IMR-90 (cell line): ENCODE data around the gene KDM2A. TPM values are rescaled to one million over a fixed set of nuclear protein-coding genes. Genes with fewer than 3 reads are reported as not detected.

Experiments
- ATAC-seq: fragments of 200-7000 bp; cut with Tn5 transposase; 2 replicates; pipeline ENCODE4 v1.9.1; 2020; ENCODE audit warnings: low read depth, mild to moderate bottlenecking, moderate library complexity
- BruUV-seq: library from RNA; stranded (reverse); fragments of 400-500 nt; replicated peaks from 2 replicates; lab custom pipeline; 2021; lab: Mats Ljungman, UMichigan
- CTCF ChIA-PET: fragments of 300-600 bp; formaldehyde crosslinking; extraction: SDS; loops from one replicate; lab custom pipeline; 2021; ENCODE audit warnings: antibody characterized with exemption; lab: Yijun Ruan, JAX
- POLR2A ChIA-PET: fragments of 300-600 bp; sonication (Branson Sonifier 250); formaldehyde crosslinking; loops from one replicate; lab custom pipeline; 2022; ENCODE audit warnings: antibody characterized with exemption; ENCODE audit not compliant: unreplicated experiment; lab: Charles Lee
- DNase-seq: peaks from one replicate; pipeline ENCODE4 v3.0.0; 2013
- H2AFZ ChIP-seq: replicated peaks from 2 replicates; pipeline ENCODE3; 2013; ENCODE audit warnings: low read length, mild to moderate bottlenecking; ENCODE audit not compliant: poor library complexity
- H2AK5ac ChIP-seq: 2 replicates; pipeline ENCODE4 v1.6.1; 2013; ENCODE audit warnings: low read depth, low read length, inconsistent platforms
- H2AK9ac ChIP-seq: replicated peaks from 2 replicates; pipeline ENCODE3; 2013; ENCODE audit warnings: mild to moderate bottlenecking, low read depth, low read length, moderate library complexity; ENCODE audit not compliant: poor library complexity
- H2BK120ac ChIP-seq: 2 replicates; pipeline ENCODE4 v1.6.1; 2013; ENCODE audit warnings: low read depth, low read length, inconsistent platforms
- H2BK15ac ChIP-seq: 3 replicates; pipeline ENCODE4 v1.6.1; 2013; ENCODE audit warnings: low read depth, low read length, inconsistent platforms
- H2BK20ac ChIP-seq: 2 replicates; pipeline ENCODE4 v1.6.1; 2013; ENCODE audit warnings: low read depth, mild to moderate bottlenecking, inconsistent platforms, low read length, moderate library complexity
- H2BK5ac ChIP-seq: 2 replicates; pipeline ENCODE4 v1.6.1; 2013; ENCODE audit warnings: mild to moderate bottlenecking, low read depth, low read length, inconsistent platforms; ENCODE audit not compliant: poor library complexity, severe bottlenecking
- H3K14ac ChIP-seq: replicated peaks from 2 replicates; pipeline ENCODE4 v1.6.1; 2013; ENCODE audit warnings: low read depth, low read length, inconsistent platforms
- H3K18ac ChIP-seq: 2 replicates; pipeline ENCODE4 v1.6.1; 2013; ENCODE audit warnings: low read depth, low read length, control low read depth
- H3K23ac ChIP-seq: 2 replicates; pipeline ENCODE4 v1.6.1; 2013; ENCODE audit warnings: low read depth, low read length, inconsistent platforms
- H3K27ac ChIP-seq: 2 replicates; pipeline ENCODE4 v1.5.1; 2013; ENCODE audit warnings: mild to moderate bottlenecking, control low read depth, low read length; ENCODE audit not compliant: insufficient read depth
- H3K27me3 ChIP-seq: 2 replicates; pipeline ENCODE4 v1.6.1; 2013; ENCODE audit warnings: low read length; ENCODE audit not compliant: control insufficient read depth, insufficient read depth
- H3K36me3 ChIP-seq: 2 replicates; pipeline ENCODE4 v1.6.1; 2013; ENCODE audit warnings: low read length, mixed read lengths; ENCODE audit not compliant: control insufficient read depth, insufficient read depth
- H3K4ac ChIP-seq: 2 replicates; pipeline ENCODE4 v1.6.1; 2013; ENCODE audit warnings: low read depth, low read length, inconsistent platforms
- H3K4me1 ChIP-seq: 2 replicates; pipeline ENCODE4 v1.6.1; 2013; ENCODE audit warnings: low read length, mixed read lengths; ENCODE audit not compliant: control insufficient read depth, insufficient read depth
- H3K4me2 ChIP-seq: 2 replicates; pipeline ENCODE4 v1.6.1; 2013; ENCODE audit warnings: low read depth, mild to moderate bottlenecking, control low read depth, low read length, moderate library complexity
- H3K4me3 ChIP-seq: 2 replicates; pipeline ENCODE4 v1.5.1; 2013; ENCODE audit warnings: low read depth, mild to moderate bottlenecking, control low read depth, low read length, moderate library complexity; ENCODE audit not compliant: insufficient read depth
- H3K56ac ChIP-seq: 2 replicates; pipeline ENCODE4 v1.6.1; 2013; ENCODE audit warnings: low read length, inconsistent platforms; ENCODE audit not compliant: insufficient read depth; ENCODE audit errors: extremely low read depth
- H3K79me1 ChIP-seq, 2 experiments: 2 replicates each; pipeline ENCODE4 v1.6.1; 2013; ENCODE audit warnings: low read length in 2 of 2, inconsistent platforms in 1 of 2, low read depth in 1 of 2
- H3K9ac ChIP-seq: 2 replicates; pipeline ENCODE4 v1.6.1; 2013; ENCODE audit warnings: low read depth, low read length, control low read depth
- H3K9me1 ChIP-seq: 2 replicates; pipeline ENCODE4 v1.6.1; 2013; ENCODE audit warnings: low read length, inconsistent platforms; ENCODE audit not compliant: insufficient read depth
- H3K9me3 ChIP-seq: 2 replicates; pipeline ENCODE4 v1.6.1; 2013; ENCODE audit warnings: low read length; ENCODE audit not compliant: control insufficient read depth, insufficient read depth
- H4K20me1 ChIP-seq: 2 replicates; pipeline ENCODE4 v1.6.1; 2013; ENCODE audit warnings: low read length, inconsistent platforms; ENCODE audit not compliant: insufficient read depth
- H4K5ac ChIP-seq: 2 replicates; pipeline ENCODE4 v1.6.1; 2013; ENCODE audit warnings: mild to moderate bottlenecking, low read depth, low read length, control low read depth
- H4K8ac ChIP-seq, 2 experiments: 2 replicates each; pipeline ENCODE4 v1.6.1; 2013; ENCODE audit warnings: low read depth in 2 of 2, low read length in 2 of 2, control low read depth in 1 of 2, inconsistent platforms in 1 of 2
- H4K91ac ChIP-seq: 2 replicates; pipeline ENCODE4 v1.6.1; 2013; ENCODE audit warnings: low read depth, low read length, inconsistent platforms; ENCODE audit not compliant: insufficient read depth
- BHLHE40 ChIP-seq: fragments of 150-350 bp; IDR thresholded peaks from 2 replicates; pipeline ENCODE4 v1.6.1; 2016; ENCODE audit warnings: mild to moderate bottlenecking, low read depth, low read length
- CEBPB ChIP-seq: IDR thresholded peaks from 2 replicates; pipeline ENCODE4 v1.6.1; 2012; ENCODE audit warnings: low read depth, low read length, improper control_type of control experiment
- CHD1 ChIP-seq: IDR thresholded peaks from 2 replicates; pipeline ENCODE4 v1.6.1; 2012; ENCODE audit warnings: low read depth, low read length, improper control_type of control experiment
- FOS ChIP-seq: fragments of 150-350 bp; IDR thresholded peaks from 2 replicates; pipeline ENCODE4 v1.6.1; 2016; ENCODE audit warnings: low read depth, low read length
- MAFK ChIP-seq: IDR thresholded peaks from 2 replicates; pipeline ENCODE4 v1.6.1; 2012; ENCODE audit warnings: low read depth, low read length, improper control_type of control experiment
- MAZ ChIP-seq: IDR thresholded peaks from 2 replicates; pipeline ENCODE4 v1.6.1; 2012; ENCODE audit warnings: low read depth, mild to moderate bottlenecking, low read length, improper control_type of control experiment, moderate library complexity, borderline replicate concordance
- MXI1 ChIP-seq: IDR thresholded peaks from 2 replicates; pipeline ENCODE4 v1.6.1; 2012; ENCODE audit warnings: low read depth, mild to moderate bottlenecking, low read length, moderate library complexity, borderline replicate concordance
- NFE2L2 ChIP-seq: fragments of 150-350 bp; IDR thresholded peaks from 2 replicates; pipeline ENCODE4 v1.6.1; 2016; ENCODE audit warnings: low read depth, mild to moderate bottlenecking, low read length
- POLR2A ChIP-seq: IDR thresholded peaks from 2 replicates; pipeline ENCODE4 v1.6.1; 2012; ENCODE audit warnings: mild to moderate bottlenecking, low read depth, low read length
- RAD21 ChIP-seq: IDR thresholded peaks from 2 replicates; pipeline ENCODE4 v1.6.1; 2012; ENCODE audit warnings: low read length, improper control_type of control experiment
- RCOR1 ChIP-seq: IDR thresholded peaks from 2 replicates; pipeline ENCODE4 v1.6.1; 2012; ENCODE audit warnings: mild to moderate bottlenecking, low read length, improper control_type of control experiment; ENCODE audit not compliant: insufficient replicate concordance
- RFX5 ChIP-seq: IDR thresholded peaks from 2 replicates; pipeline ENCODE4 v1.8.0; 2012; ENCODE audit warnings: low read depth, mild to moderate bottlenecking, low read length, moderate library complexity
- SMC3 ChIP-seq: fragments of 150-350 bp; IDR thresholded peaks from 2 replicates; pipeline ENCODE4 v1.6.1; 2016; ENCODE audit warnings: low read depth, mild to moderate bottlenecking, antibody characterized with exemption, low read length, moderate library complexity
- WGBS, 2 experiments: methylation state at CpG; one replicate each; pipeline versions ENCODE4 v1.1.5 to v1.1.7; 2013; ENCODE audit warnings: missing lambda C conversion rate in 2 of 2; ENCODE audit not compliant: insufficient read length in 1 of 2; ENCODE audit errors: extremely low coverage in 2 of 2; 5-methylcytosine and 5-hydroxymethylcytosine counted together
- dilution Hi-C: fragments of 300-500 bp; cut with HindIII; formaldehyde crosslinking; loops from one replicate; pipeline ENCODE4 v1.14.3; 2018; ENCODE audit warnings: low sequenced_read_pairs; ENCODE audit not compliant: unreplicated experiment
- in situ Hi-C: fragments of 300-500 bp; cut with MboI; formaldehyde crosslinking; loops from 3 replicates; pipeline ENCODE4 v1.14.3; 2019; ENCODE audit warnings: low sequenced_read_pairs, inconsistent platforms, mixed read lengths
- intact Hi-C: fragments of 100-400 bp; cut with micrococcal nuclease; formaldehyde crosslinking; loops from 2 replicates; pipeline ENCODE4 v1.10.0; 2022
- polyA plus RNA-seq, 3 experiments: library from polyadenylated mRNA; depleted of rRNA; stranded (reverse); fragments of >200 nt; gene quantifications; 2 replicates each; pipeline ENCODE4 v1.2.3, GENCODE V29; 2012; ENCODE audit warnings: low replicate concordance in 1 of 3
- total RNA-seq: library from RNA; depleted of rRNA; stranded (reverse); fragments of >200 nt; gene quantifications from 2 replicates; pipeline ENCODE4 v1.2.3, GENCODE V29; 2012
- TF ChIP-seq, protein P1 (sequence below): conservative IDR thresholded peaks from 2 replicates; pipeline ENCODE4 v1.5.1; 2012; ENCODE audit warnings: mild to moderate bottlenecking, low read depth, low read length, improper control_type of control experiment
- TF ChIP-seq, protein P2 (sequence below): fragments of 150-350 bp; IDR thresholded peaks from 2 replicates; pipeline ENCODE4 v1.6.1; 2017; ENCODE audit warnings: mild to moderate bottlenecking, antibody characterized with exemption, low read length, low read depth
- TF ChIP-seq, protein P3 (sequence below): fragments of 150-350 bp; IDR thresholded peaks from 2 replicates; pipeline ENCODE4 v1.6.1; 2016; ENCODE audit warnings: low read depth, mild to moderate bottlenecking, low read length, moderate library complexity, borderline replicate concordance

KDM2A gene
- total and polyA plus RNA-seq, 2 of the 4 experiments (the other 2 are of a cell fraction) = 26.7 to 42.6 TPM

DNA sequence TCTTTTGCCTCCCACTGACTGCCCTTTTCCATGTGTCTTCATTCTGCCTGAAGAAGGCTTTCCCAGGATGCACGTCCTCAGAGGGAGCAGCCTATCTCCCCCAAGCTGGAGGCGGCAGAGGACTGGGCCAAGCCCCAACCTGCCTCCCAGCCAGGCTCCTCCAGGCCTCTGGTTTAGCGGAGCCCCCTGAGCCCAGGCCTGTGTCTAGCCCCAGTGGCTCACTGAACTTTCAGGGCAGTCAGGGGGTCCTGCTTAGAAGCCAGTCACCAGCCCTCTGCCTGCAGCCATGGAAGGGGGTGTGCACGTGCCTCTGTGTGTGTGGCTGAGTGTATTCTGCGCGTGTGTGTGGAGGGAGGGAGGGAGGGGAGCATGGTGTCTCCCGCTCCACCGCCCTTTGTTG is 136.8 kb downstream of the KDM2A start:
- no peak overlapping the region for H3K56ac ChIP-seq
- no peaks in the 10 kb centered on the region; the same call in 1 of the 2 replicates for H4K20me1 ChIP-seq
- H3K27me3 ChIP-seq = no peaks in the 10 kb centered on the region
- no peak overlapping the region for H3K4me2 ChIP-seq
- no peak overlapping the region for H2AFZ ChIP-seq
- H3K23ac ChIP-seq = no peak overlapping the region
- no peak overlapping the region for H2BK20ac ChIP-seq
- H4K8ac ChIP-seq = no peak overlapping the region
- no CpG with 5 or more reads among the region's 8 CpGs for WGBS, 2 experiments
- H3K36me3 ChIP-seq = peaks cover 55% of the 10 kb centered on the region
- no peak overlapping the region for H3K4me3 ChIP-seq
- H2BK120ac ChIP-seq = no peak overlapping the region
- H3K27ac ChIP-seq = no peak overlapping the region
- ATAC-seq (no peak), DNase-seq (no peak)
- H3K18ac ChIP-seq = no peak overlapping the region
- no peak overlapping the region for H2BK15ac ChIP-seq
- no peak for TF ChIP-seq FOS
- no peak for TF ChIP-seq RFX5
- TF ChIP-seq MXI1 = no peak
- no peak for TF ChIP-seq CHD1
- TF ChIP-seq, protein P1, sequence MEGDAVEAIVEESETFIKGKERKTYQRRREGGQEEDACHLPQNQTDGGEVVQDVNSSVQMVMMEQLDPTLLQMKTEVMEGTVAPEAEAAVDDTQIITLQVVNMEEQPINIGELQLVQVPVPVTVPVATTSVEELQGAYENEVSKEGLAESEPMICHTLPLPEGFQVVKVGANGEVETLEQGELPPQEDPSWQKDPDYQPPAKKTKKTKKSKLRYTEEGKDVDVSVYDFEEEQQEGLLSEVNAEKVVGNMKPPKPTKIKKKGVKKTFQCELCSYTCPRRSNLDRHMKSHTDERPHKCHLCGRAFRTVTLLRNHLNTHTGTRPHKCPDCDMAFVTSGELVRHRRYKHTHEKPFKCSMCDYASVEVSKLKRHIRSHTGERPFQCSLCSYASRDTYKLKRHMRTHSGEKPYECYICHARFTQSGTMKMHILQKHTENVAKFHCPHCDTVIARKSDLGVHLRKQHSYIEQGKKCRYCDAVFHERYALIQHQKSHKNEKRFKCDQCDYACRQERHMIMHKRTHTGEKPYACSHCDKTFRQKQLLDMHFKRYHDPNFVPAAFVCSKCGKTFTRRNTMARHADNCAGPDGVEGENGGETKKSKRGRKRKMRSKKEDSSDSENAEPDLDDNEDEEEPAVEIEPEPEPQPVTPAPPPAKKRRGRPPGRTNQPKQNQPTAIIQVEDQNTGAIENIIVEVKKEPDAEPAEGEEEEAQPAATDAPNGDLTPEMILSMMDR = no peak
- TF ChIP-seq, protein P2, sequence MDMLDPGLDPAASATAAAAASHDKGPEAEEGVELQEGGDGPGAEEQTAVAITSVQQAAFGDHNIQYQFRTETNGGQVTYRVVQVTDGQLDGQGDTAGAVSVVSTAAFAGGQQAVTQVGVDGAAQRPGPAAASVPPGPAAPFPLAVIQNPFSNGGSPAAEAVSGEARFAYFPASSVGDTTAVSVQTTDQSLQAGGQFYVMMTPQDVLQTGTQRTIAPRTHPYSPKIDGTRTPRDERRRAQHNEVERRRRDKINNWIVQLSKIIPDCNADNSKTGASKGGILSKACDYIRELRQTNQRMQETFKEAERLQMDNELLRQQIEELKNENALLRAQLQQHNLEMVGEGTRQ = no peak
- no peak for TF ChIP-seq MAZ
- no peak for TF ChIP-seq RAD21
- TF ChIP-seq, protein P3, sequence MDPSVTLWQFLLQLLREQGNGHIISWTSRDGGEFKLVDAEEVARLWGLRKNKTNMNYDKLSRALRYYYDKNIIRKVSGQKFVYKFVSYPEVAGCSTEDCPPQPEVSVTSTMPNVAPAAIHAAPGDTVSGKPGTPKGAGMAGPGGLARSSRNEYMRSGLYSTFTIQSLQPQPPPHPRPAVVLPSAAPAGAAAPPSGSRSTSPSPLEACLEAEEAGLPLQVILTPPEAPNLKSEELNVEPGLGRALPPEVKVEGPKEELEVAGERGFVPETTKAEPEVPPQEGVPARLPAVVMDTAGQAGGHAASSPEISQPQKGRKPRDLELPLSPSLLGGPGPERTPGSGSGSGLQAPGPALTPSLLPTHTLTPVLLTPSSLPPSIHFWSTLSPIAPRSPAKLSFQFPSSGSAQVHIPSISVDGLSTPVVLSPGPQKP = no peak
- no peak for TF ChIP-seq POLR2A
- no peak for TF ChIP-seq BHLHE40
- no peak for TF ChIP-seq RCOR1
- no peak for TF ChIP-seq SMC3
- TF ChIP-seq NFE2L2 = no peak
- TF ChIP-seq MAFK = no peak
- no peak for TF ChIP-seq CEBPB
- ChIA-PET POLR2A (no interaction called here), CTCF (no interaction called here)
- no peak overlapping the region for H4K91ac ChIP-seq
- no peaks in the 10 kb centered on the region for H3K4me1 ChIP-seq
- intact Hi-C loops (no loop called here), in situ Hi-C loops (no loop called here), dilution Hi-C loops (no loop called here)
- no peaks in the 10 kb centered on the region for H3K9me3 ChIP-seq
- H2BK5ac ChIP-seq = no peak overlapping the region
- no peak overlapping the region for H3K4ac ChIP-seq
- H4K5ac ChIP-seq = no peak overlapping the region
- BruUV-seq = no TSS peak
- H3K14ac ChIP-seq = no peak overlapping the region
- H3K9me1 ChIP-seq = 0 out of 2 replicates have a peak, but pooled peaks cover 2% of the 10 kb centered on the region
- no peak overlapping the region for H2AK9ac ChIP-seq
- H2AK5ac ChIP-seq = no peak overlapping the region
- peaks cover 22 to 25% of the 10 kb centered on the region in 2 experiments for H3K79me1 ChIP-seq
- no peak overlapping the region for H3K9ac ChIP-seq
